IMR-90 (cell line): ENCODE data around the gene PKP4.

Experiments used
- BHLHE40 ChIP-seq: fragments of 150-350 bp; IDR thresholded peaks from 2 replicates; pipeline ENCODE4 v1.6.1; 2016; ENCODE audit warnings: mild to moderate bottlenecking, low read depth, low read length
- CEBPB ChIP-seq: IDR thresholded peaks from 2 replicates; pipeline ENCODE4 v1.6.1; 2012; ENCODE audit warnings: low read depth, low read length, improper control_type of control experiment
- CHD1 ChIP-seq: IDR thresholded peaks from 2 replicates; pipeline ENCODE4 v1.6.1; 2012; ENCODE audit warnings: low read depth, low read length, improper control_type of control experiment
- ELK1 ChIP-seq: fragments of 150-350 bp; IDR thresholded peaks from 2 replicates; pipeline ENCODE4 v1.6.1; 2016; ENCODE audit warnings: low read depth, mild to moderate bottlenecking, low read length, moderate library complexity, borderline replicate concordance
- MAFK ChIP-seq: IDR thresholded peaks from 2 replicates; pipeline ENCODE4 v1.6.1; 2012; ENCODE audit warnings: low read depth, low read length, improper control_type of control experiment
- MXI1 ChIP-seq: IDR thresholded peaks from 2 replicates; pipeline ENCODE4 v1.6.1; 2012; ENCODE audit warnings: low read depth, mild to moderate bottlenecking, low read length, moderate library complexity, borderline replicate concordance
- POLR2A ChIP-seq: IDR thresholded peaks from 2 replicates; pipeline ENCODE4 v1.6.1; 2012; ENCODE audit warnings: mild to moderate bottlenecking, low read depth, low read length
- RCOR1 ChIP-seq: IDR thresholded peaks from 2 replicates; pipeline ENCODE4 v1.6.1; 2012; ENCODE audit warnings: mild to moderate bottlenecking, low read length, improper control_type of control experiment; ENCODE audit not compliant: insufficient replicate concordance
- SMC3 ChIP-seq: fragments of 150-350 bp; IDR thresholded peaks from 2 replicates; pipeline ENCODE4 v1.6.1; 2016; ENCODE audit warnings: low read depth, mild to moderate bottlenecking, antibody characterized with exemption, low read length, moderate library complexity
- USF2 ChIP-seq: fragments of 150-350 bp; IDR thresholded peaks from 2 replicates; pipeline ENCODE4 v1.6.1; 2017; ENCODE audit warnings: mild to moderate bottlenecking, antibody characterized with exemption, low read length, low read depth
- TF ChIP-seq, protein P1 (sequence below): conservative IDR thresholded peaks from 2 replicates; pipeline ENCODE4 v1.5.1; 2012; ENCODE audit warnings: mild to moderate bottlenecking, low read depth, low read length, improper control_type of control experiment

DNA sequence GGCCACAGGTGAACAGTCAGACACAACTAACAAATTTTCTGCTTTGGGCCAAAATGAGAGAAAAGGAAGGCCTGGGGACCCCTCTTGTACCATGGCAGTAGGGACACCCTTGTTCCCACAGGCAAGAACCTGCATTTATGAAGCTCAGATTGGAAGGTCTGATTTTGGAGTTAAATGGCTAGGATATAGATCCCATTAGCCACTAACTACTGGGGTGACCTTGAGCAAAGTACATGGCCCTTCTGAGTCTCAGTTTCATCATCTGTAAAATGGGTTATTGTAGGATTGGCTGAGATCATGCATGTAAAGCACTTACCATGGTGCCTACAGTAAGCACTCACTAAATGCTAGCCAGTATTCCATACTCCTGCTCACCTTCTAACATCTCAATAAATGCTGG is 236.7 kb downstream of the PKP4 start:
- TF ChIP-seq, protein P1, sequence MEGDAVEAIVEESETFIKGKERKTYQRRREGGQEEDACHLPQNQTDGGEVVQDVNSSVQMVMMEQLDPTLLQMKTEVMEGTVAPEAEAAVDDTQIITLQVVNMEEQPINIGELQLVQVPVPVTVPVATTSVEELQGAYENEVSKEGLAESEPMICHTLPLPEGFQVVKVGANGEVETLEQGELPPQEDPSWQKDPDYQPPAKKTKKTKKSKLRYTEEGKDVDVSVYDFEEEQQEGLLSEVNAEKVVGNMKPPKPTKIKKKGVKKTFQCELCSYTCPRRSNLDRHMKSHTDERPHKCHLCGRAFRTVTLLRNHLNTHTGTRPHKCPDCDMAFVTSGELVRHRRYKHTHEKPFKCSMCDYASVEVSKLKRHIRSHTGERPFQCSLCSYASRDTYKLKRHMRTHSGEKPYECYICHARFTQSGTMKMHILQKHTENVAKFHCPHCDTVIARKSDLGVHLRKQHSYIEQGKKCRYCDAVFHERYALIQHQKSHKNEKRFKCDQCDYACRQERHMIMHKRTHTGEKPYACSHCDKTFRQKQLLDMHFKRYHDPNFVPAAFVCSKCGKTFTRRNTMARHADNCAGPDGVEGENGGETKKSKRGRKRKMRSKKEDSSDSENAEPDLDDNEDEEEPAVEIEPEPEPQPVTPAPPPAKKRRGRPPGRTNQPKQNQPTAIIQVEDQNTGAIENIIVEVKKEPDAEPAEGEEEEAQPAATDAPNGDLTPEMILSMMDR: no peak
- no peak for TF ChIP-seq MAFK
- no peak for TF ChIP-seq BHLHE40
- no peak for TF ChIP-seq CHD1
- no peak for TF ChIP-seq USF2
- TF ChIP-seq POLR2A: no peak
- no peak for TF ChIP-seq MXI1
- no peak for TF ChIP-seq ELK1
- TF ChIP-seq SMC3: no peak
- no peak for TF ChIP-seq RCOR1
- TF ChIP-seq CEBPB: no peak
